Testis (tissue), 3 donors: ENCODE data around the gene C6orf47. TPM values are rescaled to one million over a fixed set of nuclear protein-coding genes. Genes with fewer than 3 reads are reported as not detected.

Experiments used
- DNase-seq: peaks from one replicate; pipeline ENCODE4 v3.0.0-alpha.2; 2019
- H3K27ac ChIP-seq, 2 donors: fragments of 200-600 bp; sonication (generic); one replicate each; pipeline ENCODE4 v1.5.1; 2019
- H3K27me3 ChIP-seq: fragments of 200-600 bp; sonication (generic); one replicate; pipeline ENCODE4 v1.5.1; 2019
- H3K36me3 ChIP-seq: fragments of 200-600 bp; sonication (generic); one replicate; pipeline ENCODE4 v1.5.1; 2017; ENCODE audit warnings: low read depth; ENCODE audit errors: missing control alignments
- H3K4me1 ChIP-seq: fragments of 200-600 bp; sonication (generic); one replicate; pipeline ENCODE4 v1.5.1; 2019
- H3K4me3 ChIP-seq, 2 donors: fragments of 200-600 bp; sonication (generic); one replicate each; pipeline ENCODE4 v1.5.1; 2017 to 2019
- H3K9me3 ChIP-seq: fragments of 200-600 bp; sonication (generic); one replicate; pipeline ENCODE4 v1.5.1; 2017
- POLR2A ChIP-seq: fragments of 450-650 bp; IDR thresholded peaks from one replicate; pipeline ENCODE4 v1.6.1; 2017; ENCODE audit warnings: antibody characterized with exemption, mild to moderate bottlenecking, moderate library complexity
- WGBS, 2 donors: methylation state at CpG; one replicate each; pipeline ENCODE4 v1.1.5; 2018; 5-methylcytosine and 5-hydroxymethylcytosine counted together
- intact Hi-C: fragments of 100-400 bp; cut with DNase I; formaldehyde crosslinking; loops from one replicate; pipeline ENCODE4 v1.15.1; 2023; ENCODE audit warnings: low total_unique reads
- polyA plus RNA-seq: library from polyadenylated mRNA; stranded (reverse); fragments of 350-450 nt; fragmentation: Illumina TruSeq; extraction: RNeasy Lipid Tissue Mini Kit (QIAGEN cat#74804); gene quantifications from one replicate; pipeline ENCODE4 v1.2.3, GENCODE V29; 2014; ENCODE audit warnings: low read depth, low replicate concordance; ENCODE audit not compliant: insufficient read depth
- total RNA-seq, 2 donors: library from RNA; depleted of rRNA; stranded (reverse); fragments of >200 nt; gene quantifications; one replicate each; pipeline ENCODE4 v1.2.3, GENCODE V29; 2016
- TF ChIP-seq, protein P1 (sequence below), 3 experiments: fragments of 450-650 bp in 2 of 3; fragments of 200-600 bp in 1 of 3; sonication (generic) in 1 of 3; IDR thresholded peaks; one replicate each; pipeline ENCODE4 v1.5.1; 2016 to 2019; ENCODE audit warnings: antibody characterized with exemption in 3 of 3, mild to moderate bottlenecking in 2 of 3, moderate library complexity in 1 of 3

C6orf47 gene
- total and polyA plus RNA-seq, 3 donors from 2014 or later, result 11.9 to 17.8 (median 13.9) TPM

DNA sequence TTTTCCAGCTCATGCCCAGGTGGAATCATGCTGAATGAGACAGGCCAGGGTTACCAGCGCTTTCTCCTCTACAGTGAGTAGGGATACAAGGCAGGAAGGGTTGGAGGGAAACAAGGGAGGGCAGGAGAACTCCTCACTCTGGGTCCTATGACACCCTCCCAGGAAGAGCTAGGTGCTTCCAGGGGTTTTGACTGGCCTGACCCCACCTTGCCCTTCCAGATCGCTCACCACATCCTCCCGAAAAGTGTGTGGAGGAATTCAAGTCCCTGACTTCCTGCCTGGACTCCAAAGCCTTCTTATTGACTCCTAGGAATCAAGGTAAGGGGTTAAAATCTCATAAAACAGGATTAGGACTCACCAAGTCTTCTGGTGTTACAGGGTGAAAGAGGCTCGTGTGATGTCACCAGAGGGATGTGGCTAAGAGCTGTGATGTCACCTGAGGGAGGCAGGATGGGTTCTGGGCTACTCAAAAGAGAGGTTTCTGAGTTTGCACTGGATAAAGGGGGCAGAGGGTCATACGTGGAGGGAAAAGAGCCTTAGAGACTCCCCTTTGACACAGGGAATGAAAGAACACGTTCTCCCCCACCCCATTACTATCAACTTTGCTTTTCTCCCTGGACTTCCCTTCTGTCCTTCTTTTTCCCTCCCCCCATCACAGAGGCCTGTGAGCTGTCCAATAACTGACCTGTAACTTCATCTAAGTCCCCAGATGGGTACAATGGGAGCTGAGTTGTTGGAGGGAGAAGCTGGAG lies 3.0 kb downstream of the C6orf47 start:
- DNase-seq, result no peak
- H3K27me3 ChIP-seq, result no peaks in the 10 kb centered on the region
- H3K36me3 ChIP-seq, result no peaks in the 10 kb centered on the region
- WGBS, 2 donors, result 77 to 78% methylated on average over 6 of the region's 6 CpGs
- no peak for TF ChIP-seq POLR2A
- TF ChIP-seq, protein P1, sequence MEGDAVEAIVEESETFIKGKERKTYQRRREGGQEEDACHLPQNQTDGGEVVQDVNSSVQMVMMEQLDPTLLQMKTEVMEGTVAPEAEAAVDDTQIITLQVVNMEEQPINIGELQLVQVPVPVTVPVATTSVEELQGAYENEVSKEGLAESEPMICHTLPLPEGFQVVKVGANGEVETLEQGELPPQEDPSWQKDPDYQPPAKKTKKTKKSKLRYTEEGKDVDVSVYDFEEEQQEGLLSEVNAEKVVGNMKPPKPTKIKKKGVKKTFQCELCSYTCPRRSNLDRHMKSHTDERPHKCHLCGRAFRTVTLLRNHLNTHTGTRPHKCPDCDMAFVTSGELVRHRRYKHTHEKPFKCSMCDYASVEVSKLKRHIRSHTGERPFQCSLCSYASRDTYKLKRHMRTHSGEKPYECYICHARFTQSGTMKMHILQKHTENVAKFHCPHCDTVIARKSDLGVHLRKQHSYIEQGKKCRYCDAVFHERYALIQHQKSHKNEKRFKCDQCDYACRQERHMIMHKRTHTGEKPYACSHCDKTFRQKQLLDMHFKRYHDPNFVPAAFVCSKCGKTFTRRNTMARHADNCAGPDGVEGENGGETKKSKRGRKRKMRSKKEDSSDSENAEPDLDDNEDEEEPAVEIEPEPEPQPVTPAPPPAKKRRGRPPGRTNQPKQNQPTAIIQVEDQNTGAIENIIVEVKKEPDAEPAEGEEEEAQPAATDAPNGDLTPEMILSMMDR (IDR thresholded peaks at IDR 0.05), result no peak
- H3K9me3 ChIP-seq, result no peaks in the 10 kb centered on the region
- peaks cover 29% of the 10 kb centered on the region for H3K4me1 ChIP-seq
- H3K27ac ChIP-seq, result no peak overlapping the region
- H3K4me3 ChIP-seq, result no peak overlapping the region
- intact Hi-C loops, result no loop called here

DNA sequence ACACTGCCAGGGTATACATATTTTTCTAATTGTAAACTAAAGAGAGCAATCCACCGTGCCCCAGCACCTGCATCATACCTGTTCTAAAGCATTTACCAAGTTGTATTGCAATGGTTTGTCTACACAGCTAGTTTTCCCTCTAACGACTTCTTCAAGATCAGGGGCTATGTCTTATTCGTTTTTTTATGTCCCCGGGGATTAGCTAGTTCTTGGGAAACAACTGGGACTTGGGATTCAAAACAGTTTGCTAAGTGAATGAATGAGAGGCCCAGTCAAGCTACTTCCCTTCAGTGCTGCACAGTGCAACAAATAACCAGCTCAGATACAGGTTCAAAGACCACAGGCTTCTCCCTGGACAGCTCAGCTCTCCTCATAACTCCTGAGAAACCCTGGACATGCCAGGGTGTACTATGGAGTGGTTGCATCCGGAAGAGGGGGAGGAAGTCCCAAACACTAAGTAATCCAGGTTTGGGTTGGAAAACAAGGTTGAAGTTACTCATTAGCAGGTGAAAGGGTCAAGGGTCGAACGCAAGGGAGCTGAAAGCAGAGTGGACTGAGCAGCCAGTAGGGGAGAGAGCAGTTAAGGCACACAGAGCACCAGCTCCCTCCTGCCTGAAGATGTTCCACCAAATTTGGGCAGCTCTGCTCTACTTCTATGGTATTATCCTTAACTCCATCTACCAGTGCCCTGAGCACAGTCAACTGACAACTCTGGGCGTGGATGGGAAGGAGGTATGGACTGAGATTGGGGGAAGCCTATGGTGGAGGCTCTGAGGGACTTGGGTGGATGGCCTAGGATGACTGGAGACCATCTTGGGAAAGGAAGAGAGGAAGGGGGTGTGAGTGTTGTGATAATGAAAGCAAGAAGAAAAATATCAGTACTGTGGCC lies 5.0 kb downstream of the C6orf47 start, which contains the start of gene APOM:
Gene APOM, plus strand, starts transcription at position 546 of the 889 bp plus-strand sequence. Its CDS starts 73 bp downstream, at position 619.
- H3K36me3 ChIP-seq, result no peaks in the 10 kb centered on the region
- intact Hi-C loops, result no loop called here
- H3K9me3 ChIP-seq, result no peaks in the 10 kb centered on the region
- TF ChIP-seq, protein P1 (IDR thresholded peaks at IDR 0.05), result no peak
- no peak for TF ChIP-seq POLR2A
- H3K27me3 ChIP-seq, result no peaks in the 10 kb centered on the region
- no peak within 1 kb of the TSS for H3K27ac ChIP-seq
- 82% methylated on average over 8 of the region's 8 CpGs for WGBS, 2 donors
- peaks cover 27% of the 10 kb centered on the region for H3K4me1 ChIP-seq
- no peak for DNase-seq
- no peak within 1 kb of the TSS for H3K4me3 ChIP-seq

DNA sequence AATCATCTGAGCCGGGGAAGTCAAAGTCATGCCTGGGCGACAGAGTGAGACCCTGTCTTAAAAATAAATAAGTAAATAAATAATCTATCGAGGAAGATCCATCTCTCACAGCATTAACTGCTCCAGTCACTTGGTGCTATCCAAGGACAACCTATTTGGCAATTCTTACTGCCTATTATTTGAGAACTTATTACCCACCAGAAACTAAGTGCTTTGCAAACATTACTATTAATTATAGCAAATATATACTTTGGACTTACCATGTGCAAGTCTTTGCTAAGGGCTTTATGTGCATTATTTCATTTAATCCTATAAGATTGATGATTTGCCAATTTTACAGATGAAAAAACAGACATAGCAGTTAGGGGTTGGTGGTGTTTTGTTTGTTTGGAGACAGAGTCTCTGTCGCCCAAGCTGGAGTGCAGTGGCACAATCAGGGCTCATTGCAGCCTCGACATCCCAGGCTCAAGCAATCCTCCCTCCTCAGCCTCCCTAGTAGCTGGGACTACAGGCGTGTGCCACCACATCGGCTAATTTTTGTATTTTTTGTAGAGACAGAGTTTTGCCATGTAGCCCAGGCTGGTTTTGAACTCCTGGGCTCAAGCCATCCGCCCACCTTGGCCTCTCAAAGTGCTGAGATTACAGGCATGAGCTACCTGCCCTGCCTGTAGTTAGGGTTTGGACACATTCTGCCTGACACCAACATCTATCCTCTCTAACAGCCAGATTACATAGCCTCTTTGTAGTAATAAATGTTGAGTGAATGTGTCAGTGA lies 5.8 kb downstream of the C6orf47 start:
- WGBS, 2 donors, result 85 to 90% methylated on average over 8 of the region's 8 CpGs
- DNase-seq, result no peak

More for the DNA sequence above, 5.8 kb downstream of the C6orf47 start:
- TF ChIP-seq, protein P1 (IDR thresholded peaks at IDR 0.05), result no peak
- no peak for TF ChIP-seq POLR2A
- Histone ChIP-seq H3K36me3 (no peaks in the 10 kb centered on the region), H3K27me3 (no peaks in the 10 kb centered on the region), H3K27ac (no peak overlapping the region), H3K9me3 (no peaks in the 10 kb centered on the region), H3K4me1 (peaks cover 26% of the 10 kb centered on the region), H3K4me3 (no peak overlapping the region)
- intact Hi-C loops, result no loop called here
